GM18502 (cell line): ENCODE results near the gene OGA.

Source experiments
- ATAC-seq: cut with Tn5 transposase; IDR thresholded peaks from one replicate; pipeline ENCODE4 v1.9.1; 2021; ENCODE audit warnings: mild to moderate bottlenecking; ENCODE audit not compliant: unreplicated experiment, poor library complexity

Gene OGA

GRCh38 chr10:101838416-101838970 is 20.2 kb upstream of the OGA start:
- no peak for ATAC-seq

GRCh38 chr10:101837748-101838147 is 19.5 kb upstream of the OGA start:
- no peak for ATAC-seq

- ATAC-seq, result no peak
Observed at GRCh38 chr10:101835362-101835761, 17.1 kb upstream of the OGA start.

GRCh38 chr10:101834341-101834740 is 16.1 kb upstream of the OGA start:
- no peak for ATAC-seq

GRCh38 chr10:101833466-101833865 is 15.2 kb upstream of the OGA start:
- ATAC-seq, result no peak

- ATAC-seq, result no peak
Observed at GRCh38 chr10:101832325-101832771, 14.1 kb upstream of the OGA start.

- no peak for ATAC-seq
Observed at GRCh38 chr10:101831169-101831811, 13.0 kb upstream of the OGA start.

GRCh38 chr10:101830322-101831168 is 12.3 kb upstream of the OGA start:
- ATAC-seq, result peak; percentile 64

GRCh38 chr10:101829561-101830315 is 11.5 kb upstream of the OGA start:
- ATAC-seq, result peak; percentile 14

GRCh38 chr10:101828766-101829551 is 10.7 kb upstream of the OGA start:
- ATAC-seq, result no peak

GRCh38 chr10:101827919-101828600 is 9.8 kb upstream of the OGA start:
- no peak for ATAC-seq

- no peak for ATAC-seq
Observed at GRCh38 chr10:101826852-101827434, 8.7 kb upstream of the OGA start.

GRCh38 chr10:101824736-101825135 is 6.5 kb upstream of the OGA start:
- no peak for ATAC-seq

- ATAC-seq, result peak; percentile 31
Observed at GRCh38 chr10:101818872-101819633, 809 bp upstream of the OGA start.

- peak; percentile 1 for ATAC-seq
Observed at GRCh38 chr10:101817337-101818118, 716 bp downstream of the OGA start.

- ATAC-seq, result no peak
Observed at GRCh38 chr10:101816913-101817336, 1.3 kb downstream of the OGA start.

- no peak for ATAC-seq
Observed at GRCh38 chr10:101816376-101816775, 1.9 kb downstream of the OGA start.
